BJ (cell line): ENCODE measurements around the gene IMMP1L. TPM values are rescaled to one million over a fixed set of nuclear protein-coding genes. Genes with fewer than 3 reads are reported as not detected.

ENCODE experiments used
- CTCF ChIA-PET: fragments of 350-600 bp; formaldehyde crosslinking; extraction: SDS; loops from one replicate; lab custom pipeline; 2021; ENCODE audit warnings: antibody characterized with exemption, inconsistent platforms; lab: Yijun Ruan, JAX
- POLR2A ChIA-PET: fragments of 300-600 bp; sonication (Branson Sonifier 250); formaldehyde crosslinking; extraction: SDS; loops from one replicate; lab custom pipeline; 2021; ENCODE audit warnings: antibody characterized with exemption; lab: Charles Lee
- DNase-seq: peaks from one replicate; pipeline ENCODE4 v3.0.0-alpha.2; 2011; ENCODE audit warnings: low read depth
- H3K27me3 ChIP-seq: 2 replicates; pipeline ENCODE4 v1.6.0; 2011; ENCODE audit warnings: low read length; ENCODE audit not compliant: control insufficient read depth, insufficient read depth
- H3K36me3 ChIP-seq: 2 replicates; pipeline ENCODE4 v1.5.1; 2011; ENCODE audit warnings: low read length; ENCODE audit not compliant: control insufficient read depth, insufficient read depth
- H3K4me3 ChIP-seq: 2 replicates; pipeline ENCODE4 v1.5.1; 2011; ENCODE audit warnings: low read depth, mild to moderate bottlenecking, control low read depth, low read length
- polyA plus RNA-seq: library from polyadenylated mRNA; depleted of rRNA; stranded (reverse); fragments of >200 nt; gene quantifications from 2 replicates; pipeline ENCODE4 v1.2.3, GENCODE V29; 2011
- TF ChIP-seq, protein P1 (sequence below): IDR thresholded peaks from 2 replicates; pipeline ENCODE4 v1.5.1; 2011; ENCODE audit warnings: low read depth, mild to moderate bottlenecking, control low read depth, inconsistent platforms, low read length, moderate library complexity; ENCODE audit not compliant: insufficient read depth

The IMMP1L gene
- polyA plus RNA-seq, 1 experiment: 8.0 TPM

DNA sequence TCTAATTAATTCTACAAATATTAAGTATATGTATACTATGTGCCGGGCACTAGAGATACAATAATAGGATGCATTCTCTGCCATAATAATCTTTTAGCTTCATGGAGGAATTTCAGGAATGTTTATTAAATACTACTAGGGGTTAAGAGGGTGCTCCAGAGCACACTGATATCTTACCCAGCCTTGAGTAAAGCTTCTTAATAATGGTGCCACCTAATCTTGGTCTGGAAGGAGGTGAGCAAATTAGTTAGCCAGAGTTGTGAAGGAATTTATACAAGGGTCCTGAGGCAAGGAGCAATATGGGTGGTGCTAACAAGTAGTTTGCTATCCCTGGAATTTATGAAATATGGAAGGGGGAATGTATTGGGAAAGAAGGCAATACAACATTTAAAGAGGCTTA, 21.9 kb upstream of the IMMP1L start:
- Histone ChIP-seq H3K27me3 (no peaks in the 10 kb centered on the region), H3K36me3 (no peaks in the 10 kb centered on the region), H3K4me3 (no peak overlapping the region)
- ChIA-PET CTCF (no interaction called here), POLR2A (no interaction called here)
- TF ChIP-seq, protein P1, sequence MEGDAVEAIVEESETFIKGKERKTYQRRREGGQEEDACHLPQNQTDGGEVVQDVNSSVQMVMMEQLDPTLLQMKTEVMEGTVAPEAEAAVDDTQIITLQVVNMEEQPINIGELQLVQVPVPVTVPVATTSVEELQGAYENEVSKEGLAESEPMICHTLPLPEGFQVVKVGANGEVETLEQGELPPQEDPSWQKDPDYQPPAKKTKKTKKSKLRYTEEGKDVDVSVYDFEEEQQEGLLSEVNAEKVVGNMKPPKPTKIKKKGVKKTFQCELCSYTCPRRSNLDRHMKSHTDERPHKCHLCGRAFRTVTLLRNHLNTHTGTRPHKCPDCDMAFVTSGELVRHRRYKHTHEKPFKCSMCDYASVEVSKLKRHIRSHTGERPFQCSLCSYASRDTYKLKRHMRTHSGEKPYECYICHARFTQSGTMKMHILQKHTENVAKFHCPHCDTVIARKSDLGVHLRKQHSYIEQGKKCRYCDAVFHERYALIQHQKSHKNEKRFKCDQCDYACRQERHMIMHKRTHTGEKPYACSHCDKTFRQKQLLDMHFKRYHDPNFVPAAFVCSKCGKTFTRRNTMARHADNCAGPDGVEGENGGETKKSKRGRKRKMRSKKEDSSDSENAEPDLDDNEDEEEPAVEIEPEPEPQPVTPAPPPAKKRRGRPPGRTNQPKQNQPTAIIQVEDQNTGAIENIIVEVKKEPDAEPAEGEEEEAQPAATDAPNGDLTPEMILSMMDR: no peak
- no peak for DNase-seq

DNA sequence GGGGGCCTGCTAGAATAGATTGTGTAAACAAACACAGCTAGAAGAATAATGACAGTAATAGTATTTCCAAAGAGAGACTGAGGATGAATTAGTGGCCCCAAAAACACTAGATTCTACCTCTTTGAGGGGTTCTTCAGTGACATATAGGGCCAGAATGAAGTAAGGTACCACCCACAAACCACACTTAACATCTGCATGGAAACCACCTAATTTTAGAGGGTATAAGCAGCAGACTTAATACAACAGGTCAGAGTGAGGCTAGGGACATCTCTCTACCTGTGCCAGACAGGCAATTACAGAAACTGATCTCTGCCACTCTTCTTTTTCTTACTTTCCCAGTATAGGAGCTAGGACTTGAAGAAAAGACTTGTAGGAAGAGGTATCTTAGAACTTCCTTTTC, 20.3 kb upstream of the IMMP1L start:
- TF ChIP-seq, protein P1: no peak
- ChIA-PET CTCF (no interaction called here), POLR2A (no interaction called here)
- no peak for DNase-seq
- Histone ChIP-seq H3K4me3 (no peak overlapping the region), H3K27me3 (no peaks in the 10 kb centered on the region), H3K36me3 (no peaks in the 10 kb centered on the region)

DNA sequence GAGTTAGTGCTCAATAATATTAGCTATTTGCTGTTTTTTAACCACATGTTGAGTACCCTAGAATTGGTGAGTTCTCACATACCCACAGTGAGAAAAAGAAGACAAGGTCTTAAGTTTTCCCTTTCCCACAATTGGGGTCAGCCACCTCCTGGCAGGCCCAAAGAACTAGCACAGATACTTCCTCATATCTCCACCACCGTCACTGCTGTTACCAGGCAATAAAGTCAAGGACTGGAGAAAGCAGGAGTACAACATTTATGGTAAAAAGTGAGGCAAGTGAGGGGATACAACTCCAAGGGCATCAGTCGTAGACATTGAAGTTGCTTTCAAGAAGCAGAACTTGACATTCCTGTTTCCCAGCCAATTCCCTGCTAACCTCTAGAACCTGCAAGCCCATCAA, 19.8 kb upstream of the IMMP1L start:
- DNase-seq: no peak
- CTCF ChIA-PET: no interaction called here

DNA sequence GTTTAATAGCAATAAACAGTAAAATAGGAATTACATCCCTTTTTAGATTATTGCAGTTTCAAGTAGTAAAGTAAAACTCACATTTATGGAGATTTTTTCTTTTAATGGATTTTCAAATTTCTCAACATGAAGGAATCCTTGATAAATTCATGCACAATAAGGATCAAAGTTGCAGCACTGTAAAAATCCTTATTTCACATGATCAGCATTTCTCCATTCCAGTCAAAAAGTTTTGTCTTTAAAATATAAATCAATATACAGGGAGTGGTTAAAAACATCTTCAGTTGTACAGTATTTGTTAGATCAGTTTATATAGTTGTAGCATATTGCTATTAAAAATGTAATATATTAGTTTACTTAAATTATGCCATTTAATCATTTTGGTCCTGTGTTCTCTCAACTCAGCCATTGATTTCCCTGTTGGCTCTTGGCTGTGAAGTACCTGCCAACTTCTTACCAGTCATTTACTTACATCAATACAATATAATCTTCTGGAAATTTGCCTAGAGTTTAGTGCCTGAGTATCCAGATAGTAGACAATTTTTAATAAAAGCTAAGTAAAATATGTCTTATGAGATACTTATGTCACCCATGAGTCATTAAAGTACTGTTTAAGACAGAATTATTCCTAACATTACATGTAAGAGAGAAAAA, 12.2 kb upstream of the IMMP1L start:
- TF ChIP-seq, protein P1: no peak
- no peak for DNase-seq
- POLR2A ChIA-PET: no interaction called here
- CTCF ChIA-PET: no interaction called here
- Histone ChIP-seq H3K36me3 (no peaks in the 10 kb centered on the region), H3K4me3 (no peak overlapping the region), H3K27me3 (no peaks in the 10 kb centered on the region)

More for the DNA sequence above, 19.8 kb upstream of the IMMP1L start:
- TF ChIP-seq, protein P1: no peak
- no peak overlapping the region for H3K4me3 ChIP-seq
- POLR2A ChIA-PET: no interaction called here
- no peaks in the 10 kb centered on the region for H3K27me3 ChIP-seq
- H3K36me3 ChIP-seq: no peaks in the 10 kb centered on the region

DNA sequence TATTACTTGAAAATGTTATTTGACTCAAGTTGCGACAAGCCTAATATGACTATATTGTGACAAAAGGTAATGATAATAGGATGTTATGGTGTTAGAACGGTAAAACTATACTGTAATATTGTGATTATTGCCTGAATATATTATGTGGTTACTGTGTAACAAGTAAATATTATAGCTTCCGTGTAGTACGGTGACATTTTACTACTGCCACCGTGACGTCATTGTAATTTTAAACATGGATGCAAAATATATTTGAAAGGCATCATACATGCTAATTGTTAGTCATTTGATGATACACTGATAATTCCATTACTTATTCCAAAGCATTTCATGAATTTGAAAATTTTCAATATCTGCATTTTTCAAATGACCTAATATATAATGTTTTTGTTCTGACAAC, 2.7 kb upstream of the IMMP1L start:
- no peak for DNase-seq
- no peak overlapping the region for H3K4me3 ChIP-seq
- TF ChIP-seq, protein P1: no peak
- no peaks in the 10 kb centered on the region for H3K36me3 ChIP-seq
- POLR2A ChIA-PET: no interaction called here
- CTCF ChIA-PET: interaction anchor here (0.6 to 1.1 kb wide), 2 partner anchors 23 to 711 kb away, joined by 3 to 4 read pairs; no protein-coding TSS in a partner anchor
- no peaks in the 10 kb centered on the region for H3K27me3 ChIP-seq
